ENCODE data around the gene RAPGEF1. TPM values are rescaled to one million over a fixed set of nuclear protein-coding genes. Genes with fewer than 3 reads are reported as not detected.
A peak's percentile ranks its signal among the peaks of the same experiment; 100 is the strongest.

RAPGEF1 gene
- total and polyA plus RNA-seq, 2 of the 13 experiments (the other 11 are each of a cell fraction or from before 2014, with no cell fraction given) = 21.2 to 38.9 TPM

DNA sequence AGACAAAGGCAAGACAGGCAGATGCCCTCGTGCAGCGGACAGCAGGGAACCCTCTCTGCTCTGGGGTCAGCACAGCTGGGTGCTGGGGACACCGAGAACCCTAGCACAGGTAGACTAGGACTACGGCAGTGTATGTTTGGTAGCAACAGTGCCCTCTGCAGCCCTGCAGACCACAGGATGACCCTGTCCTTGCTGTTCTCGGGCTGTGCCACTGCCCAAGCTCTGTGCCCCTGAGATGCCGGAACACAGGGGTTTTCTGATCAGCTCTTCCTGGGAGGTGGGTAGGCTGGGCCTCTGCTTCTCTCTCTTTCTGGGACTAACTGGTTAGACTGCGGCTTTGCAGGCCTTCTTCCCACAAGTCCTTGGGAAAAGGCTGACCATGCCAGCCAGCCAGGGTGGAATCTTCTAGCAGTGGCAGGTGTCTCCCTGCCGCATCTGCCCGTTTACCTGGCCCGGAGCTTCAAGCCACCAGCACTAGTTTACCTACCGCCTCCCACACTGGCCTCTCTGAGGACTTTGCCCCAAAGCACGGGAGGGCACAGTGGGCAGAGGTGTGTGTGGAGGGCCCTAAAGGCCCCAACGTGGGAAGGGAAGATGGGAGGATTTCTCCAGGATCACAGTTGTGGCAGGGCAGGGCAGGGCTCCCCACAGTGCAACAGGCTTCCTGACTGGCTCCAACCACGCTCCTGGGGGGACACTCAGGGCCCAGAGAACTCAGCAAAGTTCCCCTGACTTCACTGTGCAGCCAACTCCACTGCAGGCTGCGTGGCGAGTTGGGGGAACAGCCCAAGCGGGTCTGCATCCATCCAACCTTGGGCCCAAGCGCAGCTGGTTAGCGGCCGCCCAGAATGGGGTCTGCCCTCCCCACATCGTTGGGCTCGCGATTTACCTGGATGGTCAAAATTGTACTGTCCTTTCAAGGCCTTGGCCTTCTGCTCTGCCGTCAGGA is 210.0 kb downstream of the RAPGEF1 start (continued):
- TF ChIP-seq, protein P1, sequence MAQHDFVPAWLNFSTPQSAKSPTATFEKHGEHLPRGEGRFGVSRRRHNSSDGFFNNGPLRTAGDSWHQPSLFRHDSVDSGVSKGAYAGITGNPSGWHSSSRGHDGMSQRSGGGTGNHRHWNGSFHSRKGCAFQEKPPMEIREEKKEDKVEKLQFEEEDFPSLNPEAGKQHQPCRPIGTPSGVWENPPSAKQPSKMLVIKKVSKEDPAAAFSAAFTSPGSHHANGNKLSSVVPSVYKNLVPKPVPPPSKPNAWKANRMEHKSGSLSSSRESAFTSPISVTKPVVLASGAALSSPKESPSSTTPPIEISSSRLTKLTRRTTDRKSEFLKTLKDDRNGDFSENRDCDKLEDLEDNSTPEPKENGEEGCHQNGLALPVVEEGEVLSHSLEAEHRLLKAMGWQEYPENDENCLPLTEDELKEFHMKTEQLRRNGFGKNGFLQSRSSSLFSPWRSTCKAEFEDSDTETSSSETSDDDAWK (CRISPR knock-in tag; IDR thresholded peaks at IDR 0.05) = no peak
- peak; percentile 95 for TF ChIP-seq HNRNPL (IDR thresholded peaks at IDR 0.05; ENCODE audit: low read depth, low read length)
- no peak for TF ChIP-seq MYNN (CRISPR knock-in tag; IDR thresholded peaks at IDR 0.05; ENCODE audit: low read depth)
- no peak for TF ChIP-seq ZNF839 (CRISPR knock-in tag; IDR thresholded peaks at IDR 0.05; ENCODE audit: borderline replicate concordance)
- TF ChIP-seq PAWR (CRISPR knock-in tag; IDR thresholded peaks at IDR 0.05; ENCODE audit: borderline replicate concordance) = no peak
- TF ChIP-seq HMGA1 (CRISPR knock-in tag; conservative IDR thresholded peaks at IDR 0.05) = no peak
- TF ChIP-seq ZNF775 (CRISPR knock-in tag; IDR thresholded peaks at IDR 0.05; ENCODE audit: borderline replicate concordance) = no peak
- 0 out of 2 replicates have a peak, but pooled peaks have one; percentile 3 for TF ChIP-seq ZMYM3 (CRISPR knock-in tag; IDR thresholded peaks at IDR 0.05)
- 0 out of 2 replicates have a peak, but pooled peaks have one; percentile 41 for TF ChIP-seq ZNF292 (CRISPR knock-in tag; IDR thresholded peaks at IDR 0.05; ENCODE audit: borderline replicate concordance, low read depth)
- no peak for TF ChIP-seq POLR2G (IDR thresholded peaks at IDR 0.05; ENCODE audit: low read depth, low read length)
- no peak for TF ChIP-seq U2AF2 (IDR thresholded peaks at IDR 0.05; ENCODE audit: low read depth, low read length)
- no peak for TF ChIP-seq MEF2D (CRISPR knock-in tag; IDR thresholded peaks at IDR 0.05)
- TF ChIP-seq DNMT1 (CRISPR knock-in tag; IDR thresholded peaks at IDR 0.05) = peak; percentile 31; the same call in 1 of the 2 replicates
- no peak for TF ChIP-seq SMARCC2 (IDR thresholded peaks at IDR 0.05)
- 0 out of 2 replicates have a peak, but pooled peaks have one; percentile 14 for TF ChIP-seq HIVEP1 (CRISPR knock-in tag; IDR thresholded peaks at IDR 0.05)
- 0 out of 2 replicates have a peak, but pooled peaks have one; percentile 24 for TF ChIP-seq RFXAP (CRISPR knock-in tag; IDR thresholded peaks at IDR 0.05; ENCODE audit: borderline replicate concordance)
- no peak for TF ChIP-seq ZBTB1 (CRISPR knock-in tag; IDR thresholded peaks at IDR 0.05; ENCODE audit: borderline replicate concordance)
- no peak for TF ChIP-seq ZFP36 (IDR thresholded peaks at IDR 0.05; ENCODE audit: borderline replicate concordance, low read depth, low read length, partially characterized antibody)
- no peak for TF ChIP-seq ZNF530 (CRISPR knock-in tag; IDR thresholded peaks at IDR 0.05; ENCODE audit: low read depth)
- 0 out of 4 replicates have a peak, but pooled peaks of 1 of the 2 experiments have one; percentile 23 for TF ChIP-seq POLR2A (IDR thresholded peaks at IDR 0.05; ENCODE audit: insufficient read depth in 1 of 2, low read depth in 2 of 2, low read length in 2 of 2)
- peak; percentile 75 for TF ChIP-seq ZFX (CRISPR knock-in tag; IDR thresholded peaks at IDR 0.05; ENCODE audit: low read depth)
- TF ChIP-seq ZNF543 (CRISPR knock-in tag; IDR thresholded peaks at IDR 0.05) = no peak
- TF ChIP-seq KAT8 (CRISPR knock-in tag; IDR thresholded peaks at IDR 0.05) = no peak
- TF ChIP-seq HES4 (CRISPR knock-in tag; IDR thresholded peaks at IDR 0.05; ENCODE audit: borderline replicate concordance) = no peak
- no peak for TF ChIP-seq EEA1 (CRISPR knock-in tag; IDR thresholded peaks at IDR 0.05; ENCODE audit: borderline replicate concordance)
- no peak for TF ChIP-seq ZNF747 (CRISPR knock-in tag; IDR thresholded peaks at IDR 0.05; ENCODE audit: borderline replicate concordance)
- no peak for TF ChIP-seq PPARG (CRISPR knock-in tag; conservative IDR thresholded peaks at IDR 0.05)
